GM04503 (cell line): ENCODE data around the gene UAP1L1.
"Not testable (repeated sequence)": the region's sequence is repeated elsewhere in the genome, so short reads cannot be mapped to it uniquely, and the experiment has no call there.

Experiments used
- DNase-seq: peaks from one replicate; pipeline ENCODE4 v3.0.0-alpha.2; 2012; ENCODE audit warnings: low read depth

The UAP1L1 gene, protein sequence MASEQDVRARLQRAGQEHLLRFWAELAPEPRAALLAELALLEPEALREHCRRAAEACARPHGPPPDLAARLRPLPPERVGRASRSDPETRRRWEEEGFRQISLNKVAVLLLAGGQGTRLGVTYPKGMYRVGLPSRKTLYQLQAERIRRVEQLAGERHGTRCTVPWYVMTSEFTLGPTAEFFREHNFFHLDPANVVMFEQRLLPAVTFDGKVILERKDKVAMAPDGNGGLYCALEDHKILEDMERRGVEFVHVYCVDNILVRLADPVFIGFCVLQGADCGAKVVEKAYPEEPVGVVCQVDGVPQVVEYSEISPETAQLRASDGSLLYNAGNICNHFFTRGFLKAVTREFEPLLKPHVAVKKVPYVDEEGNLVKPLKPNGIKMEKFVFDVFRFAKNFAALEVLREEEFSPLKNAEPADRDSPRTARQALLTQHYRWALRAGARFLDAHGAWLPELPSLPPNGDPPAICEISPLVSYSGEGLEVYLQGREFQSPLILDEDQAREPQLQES

DNA sequence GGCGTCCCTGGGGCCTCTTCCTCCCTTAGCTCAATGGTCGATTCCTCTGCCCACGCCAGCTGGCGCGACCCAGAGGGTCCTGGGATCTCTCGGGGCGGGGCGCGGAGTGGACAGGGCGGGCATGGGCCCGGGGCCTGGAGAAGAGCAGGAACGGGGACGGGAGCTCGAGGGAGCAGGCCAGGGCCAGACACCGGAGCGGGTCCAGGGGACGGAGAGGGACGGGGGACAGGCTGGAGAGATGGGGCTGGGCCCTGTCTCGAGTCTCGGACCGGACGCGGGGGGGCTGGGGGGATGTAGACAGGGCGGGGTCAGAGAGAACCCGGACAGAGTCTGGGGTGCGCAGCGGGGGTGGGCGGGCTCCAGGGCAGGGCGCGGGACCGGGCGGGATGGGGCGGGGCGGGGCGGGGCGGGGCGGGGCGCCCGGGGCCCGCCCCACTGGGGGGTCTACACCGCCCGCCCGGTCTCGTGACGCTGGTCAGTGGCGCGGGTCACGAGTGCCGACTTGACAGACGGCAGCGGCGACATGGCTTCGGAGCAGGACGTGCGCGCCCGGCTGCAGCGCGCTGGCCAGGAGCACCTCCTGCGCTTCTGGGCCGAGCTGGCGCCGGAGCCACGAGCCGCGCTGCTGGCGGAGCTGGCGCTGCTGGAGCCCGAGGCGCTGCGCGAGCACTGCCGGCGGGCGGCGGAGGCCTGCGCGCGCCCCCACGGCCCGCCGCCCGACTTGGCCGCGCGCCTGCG, at the start of gene UAP1L1:
TSS of gene UAP1L1 (plus strand) at position 508 of the 738 bp plus-strand sequence. CDS start at position 524, 16 bp downstream.
- no peak for DNase-seq

DNA sequence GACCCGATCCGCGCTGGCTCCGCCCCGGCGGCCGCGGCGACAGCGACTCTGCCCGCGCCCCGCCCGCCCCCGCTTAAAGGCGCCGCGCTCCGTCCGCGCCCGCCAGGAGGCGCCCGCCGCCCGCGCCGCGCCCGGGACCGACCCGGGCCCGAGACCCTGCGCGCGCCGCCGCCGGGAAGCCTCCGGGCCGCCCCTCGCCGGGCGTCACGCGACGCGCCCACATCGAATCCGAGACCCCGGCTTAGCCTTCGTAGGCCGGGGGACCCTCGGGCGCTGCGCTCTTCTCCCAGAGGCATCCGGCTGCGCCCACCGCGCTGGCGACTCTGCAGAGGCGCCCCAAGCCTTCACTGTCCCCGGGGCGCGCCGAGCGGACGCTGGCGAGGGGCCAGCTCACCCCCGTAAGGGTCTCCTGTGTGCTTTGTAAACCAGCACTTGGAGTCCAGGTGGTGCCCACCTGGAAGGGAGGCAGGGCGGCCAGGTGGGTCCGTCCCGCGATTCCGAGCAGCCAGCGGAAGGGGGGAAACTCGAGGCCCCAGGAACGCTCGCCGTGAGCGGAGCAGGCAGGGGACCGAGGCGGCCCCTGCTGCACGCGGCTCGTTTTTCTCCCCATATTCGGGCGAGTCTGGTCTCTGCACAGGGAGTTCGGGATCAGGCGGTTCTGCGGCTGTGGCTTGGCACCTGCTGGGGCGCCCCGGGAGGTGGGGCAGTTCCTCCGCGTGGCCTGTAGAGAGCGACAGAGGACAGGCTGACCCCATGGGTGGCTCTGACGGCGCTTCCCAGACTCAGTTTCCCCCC, 48.9 kb upstream of the UAP1L1 start:
- no peak for DNase-seq

DNA sequence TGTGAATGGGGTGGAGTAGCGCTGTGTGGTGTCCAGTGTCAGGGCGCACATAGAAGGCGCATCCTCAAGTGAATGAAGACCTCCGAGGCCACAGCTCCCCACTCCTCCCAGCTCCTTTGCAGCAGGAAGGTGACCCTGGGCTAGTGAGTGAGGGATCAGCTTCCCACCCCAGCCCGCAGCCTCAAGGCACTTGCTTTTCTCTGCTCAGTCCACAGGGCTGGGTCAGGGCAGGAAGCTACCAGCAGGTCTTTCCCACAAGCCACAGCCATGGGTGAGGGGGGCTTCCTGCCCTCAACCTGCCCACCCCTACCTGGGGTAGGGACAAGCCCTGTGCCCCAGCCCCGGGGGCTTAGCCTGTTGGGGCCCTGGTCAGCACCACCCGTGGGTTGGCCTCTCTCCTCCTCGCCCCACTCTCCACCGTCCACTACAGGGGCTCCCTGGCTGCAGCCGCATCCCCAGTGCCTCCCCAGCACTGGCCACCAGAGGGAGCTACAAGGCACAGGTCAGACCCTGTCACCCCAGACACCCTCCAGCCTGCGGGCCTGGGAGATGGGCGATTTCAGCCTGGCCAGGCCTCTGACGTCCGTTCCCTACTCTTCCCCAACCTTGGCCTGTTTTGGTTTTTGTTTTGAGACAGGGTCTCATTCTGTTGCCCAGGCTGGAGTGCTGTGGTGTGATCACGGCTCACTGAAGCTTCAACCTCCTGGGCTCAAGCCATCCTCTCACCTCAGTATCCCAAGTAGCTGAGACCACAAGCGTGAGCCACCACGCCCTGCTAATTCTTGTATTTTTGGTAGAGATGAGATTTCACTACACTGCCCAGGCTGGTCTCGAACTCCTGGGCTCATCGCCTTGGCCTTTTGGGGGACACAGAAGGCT, 48.0 kb upstream of the UAP1L1 start:
- no peak for DNase-seq

DNA sequence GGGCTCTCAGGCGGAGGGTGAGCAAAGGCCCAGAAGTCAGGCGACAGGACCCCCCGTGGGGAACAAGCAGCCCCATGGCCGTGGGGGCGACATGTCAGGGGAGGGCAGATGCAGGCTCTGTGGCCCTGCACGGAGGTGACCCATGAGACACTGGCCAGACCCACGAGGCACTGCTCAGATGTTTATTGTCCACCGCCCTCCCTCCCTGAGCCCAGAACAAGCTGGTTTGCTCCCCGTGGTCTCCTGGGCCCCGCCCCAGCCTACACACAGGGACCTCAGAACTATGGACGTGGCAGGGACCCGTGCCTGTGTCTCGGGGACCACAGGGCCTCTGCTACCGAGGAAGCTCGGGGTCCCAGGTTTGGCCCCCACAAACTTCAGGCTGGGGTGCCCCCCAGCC, 47.3 kb upstream of the UAP1L1 start:
- DNase-seq: no peak

DNA sequence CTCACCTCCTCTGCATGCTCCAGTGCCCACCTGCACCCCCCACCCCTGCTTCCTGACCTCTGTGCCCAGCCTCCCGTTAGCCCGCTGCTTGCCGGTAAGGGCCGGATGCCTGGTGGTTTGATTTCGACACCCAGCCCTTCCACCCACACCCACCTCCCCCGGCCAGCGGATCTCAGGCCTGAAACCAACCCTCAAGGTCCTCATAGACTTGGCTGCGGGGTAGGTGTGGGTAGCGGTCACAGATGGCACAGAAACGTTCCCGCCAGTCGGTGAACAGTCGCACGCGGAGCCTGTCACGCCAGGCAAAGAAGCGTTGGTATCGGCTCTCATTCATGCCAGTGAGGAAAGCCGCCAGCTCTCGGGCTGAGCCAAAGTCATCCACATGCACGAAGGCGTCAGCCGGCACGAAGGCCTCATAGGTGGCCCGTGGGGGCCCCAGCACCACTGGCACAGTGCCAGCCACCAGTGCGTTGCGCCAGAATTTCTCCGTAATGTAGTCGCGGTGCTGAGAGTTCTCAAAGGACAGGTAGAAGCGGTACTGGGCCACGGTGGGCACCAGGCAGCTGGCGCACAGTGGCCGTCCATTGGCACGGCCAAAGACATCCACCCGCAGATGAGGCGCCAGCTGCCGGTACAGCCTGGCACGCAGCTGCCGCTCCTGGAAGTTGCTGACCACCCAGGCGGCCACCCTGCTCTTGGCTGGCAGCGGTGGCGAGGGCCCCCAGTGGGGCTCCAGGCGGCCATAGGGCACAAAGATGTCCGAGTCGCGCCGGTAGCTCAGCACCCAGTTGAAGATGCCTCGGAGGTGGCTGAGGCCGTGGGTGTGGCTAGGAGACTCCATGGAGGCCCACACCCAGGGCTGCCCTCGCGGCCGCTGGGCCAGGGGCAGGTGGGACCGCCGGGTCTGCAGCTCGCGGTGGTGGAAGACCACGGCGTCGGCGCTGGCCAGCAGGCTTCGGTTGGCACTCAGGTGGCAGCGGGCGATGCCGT, 46.5 kb upstream of the UAP1L1 start:
- DNase-seq: no peak

DNA sequence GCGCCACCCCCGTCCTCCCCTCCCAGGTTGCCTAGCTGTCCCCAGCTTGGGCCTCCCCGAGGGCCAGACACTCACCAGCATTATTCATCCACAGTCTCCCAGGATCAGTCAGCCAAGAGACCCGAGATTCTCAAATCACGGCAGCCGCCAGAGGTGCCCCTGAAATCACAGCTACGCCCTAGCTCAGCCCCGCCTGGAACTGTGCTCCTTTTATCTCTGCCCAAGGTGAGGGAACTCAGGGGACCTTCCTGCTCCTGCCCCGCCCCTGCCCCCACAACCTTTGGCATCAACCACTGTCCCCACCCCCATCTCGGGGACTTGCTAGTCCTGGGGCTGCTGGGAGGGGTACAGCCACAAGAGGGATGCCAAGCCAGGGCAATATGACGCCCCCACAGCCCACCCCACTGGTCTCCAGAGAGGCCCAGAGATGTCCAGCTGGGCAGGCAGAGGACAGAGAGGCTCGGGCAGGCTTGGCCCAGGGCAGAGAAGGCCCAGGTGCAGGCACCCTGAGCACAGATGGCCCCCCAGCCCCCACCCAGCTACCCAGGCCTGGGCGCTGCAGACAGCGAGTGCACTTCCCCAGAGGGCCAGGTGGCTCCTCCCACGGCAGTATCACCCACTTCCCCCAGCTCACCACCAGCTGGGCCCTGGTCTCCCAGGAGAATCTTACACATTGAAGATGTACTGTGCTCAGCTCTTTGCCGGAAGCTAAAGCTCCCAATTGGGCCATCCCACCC, 45.2 kb upstream of the UAP1L1 start, which contains the start of gene FUT7:
TSS of gene FUT7 (minus strand) at position 185 of the 737 bp plus-strand sequence. CDS start at position 88, 97 bp downstream.
- no peak for DNase-seq

DNA sequence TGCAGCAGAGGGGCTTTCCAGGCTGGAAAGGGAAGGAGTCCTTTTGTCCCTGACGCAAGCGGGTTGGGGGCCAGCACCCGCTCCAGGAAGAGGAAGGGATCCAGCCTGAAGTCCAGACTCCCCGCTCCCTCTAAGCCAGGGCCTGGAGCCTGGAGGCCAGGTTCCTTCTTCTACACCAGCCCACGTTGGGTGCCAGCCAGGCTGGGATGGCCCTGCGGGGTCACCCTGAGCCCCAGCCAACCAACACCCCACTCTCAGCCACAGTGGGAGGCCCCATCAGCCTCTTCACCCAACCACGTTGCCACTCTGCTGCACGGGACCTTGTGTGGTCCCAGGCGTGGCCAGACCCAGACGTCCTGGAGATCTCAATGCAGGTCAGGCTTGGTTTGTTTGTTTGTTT, 44.5 kb upstream of the UAP1L1 start:
- DNase-seq: no peak

DNA sequence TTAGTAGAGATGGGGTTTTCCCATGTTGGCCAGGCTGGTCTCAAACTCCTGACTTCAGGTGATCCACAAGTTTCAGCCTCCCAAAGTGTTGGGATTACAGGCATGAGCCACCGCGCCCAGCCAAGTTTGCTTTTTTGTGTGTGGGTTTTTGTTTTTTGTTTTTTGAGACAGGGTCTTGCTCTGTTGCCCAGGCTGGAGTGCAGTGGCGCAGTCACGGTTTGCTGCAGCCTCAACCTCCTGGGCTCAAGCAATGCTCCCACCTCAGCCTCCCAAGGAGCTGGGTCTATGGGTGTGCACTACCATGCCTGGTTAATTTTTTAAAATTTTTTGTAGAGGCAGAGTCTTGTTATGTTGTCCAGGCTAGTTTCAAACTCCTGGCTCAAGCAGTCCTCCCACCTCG, 43.8 kb upstream of the UAP1L1 start:
- DNase-seq: not testable (repeated sequence)

DNA sequence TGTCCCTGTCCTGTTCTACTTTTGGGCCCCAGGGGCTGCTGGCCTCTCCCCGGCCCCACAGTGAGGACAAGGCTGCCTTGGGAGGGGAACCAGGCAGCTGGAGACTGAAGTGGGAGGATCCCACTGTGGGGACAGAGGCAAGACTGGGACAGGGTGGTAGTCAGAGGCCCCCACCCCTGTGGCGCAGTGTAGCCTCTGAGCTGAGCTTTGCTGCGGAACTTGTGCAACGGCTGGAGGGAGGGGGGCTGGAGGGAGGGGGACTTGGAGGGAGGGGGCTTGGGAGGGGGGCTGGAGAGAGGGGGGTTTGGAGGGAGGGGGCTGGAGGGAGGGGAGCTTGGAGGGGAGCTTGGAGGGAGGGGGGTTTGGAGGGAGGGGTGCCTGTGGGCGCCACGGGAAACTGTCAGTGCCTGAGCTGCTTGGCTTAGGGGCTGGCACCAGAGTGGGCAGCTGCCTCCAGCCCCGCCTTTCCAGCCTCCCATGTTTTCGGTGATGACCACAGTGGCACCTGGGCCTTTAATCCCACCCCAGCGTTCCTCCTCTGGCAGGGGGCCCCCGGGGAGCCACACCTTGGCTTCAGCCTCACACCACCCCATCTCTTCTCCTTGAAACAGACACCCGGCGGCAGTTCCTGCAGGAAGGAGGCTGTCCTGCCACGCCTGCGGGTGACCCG, 43.1 kb upstream of the UAP1L1 start:
- DNase-seq: no peak

DNA sequence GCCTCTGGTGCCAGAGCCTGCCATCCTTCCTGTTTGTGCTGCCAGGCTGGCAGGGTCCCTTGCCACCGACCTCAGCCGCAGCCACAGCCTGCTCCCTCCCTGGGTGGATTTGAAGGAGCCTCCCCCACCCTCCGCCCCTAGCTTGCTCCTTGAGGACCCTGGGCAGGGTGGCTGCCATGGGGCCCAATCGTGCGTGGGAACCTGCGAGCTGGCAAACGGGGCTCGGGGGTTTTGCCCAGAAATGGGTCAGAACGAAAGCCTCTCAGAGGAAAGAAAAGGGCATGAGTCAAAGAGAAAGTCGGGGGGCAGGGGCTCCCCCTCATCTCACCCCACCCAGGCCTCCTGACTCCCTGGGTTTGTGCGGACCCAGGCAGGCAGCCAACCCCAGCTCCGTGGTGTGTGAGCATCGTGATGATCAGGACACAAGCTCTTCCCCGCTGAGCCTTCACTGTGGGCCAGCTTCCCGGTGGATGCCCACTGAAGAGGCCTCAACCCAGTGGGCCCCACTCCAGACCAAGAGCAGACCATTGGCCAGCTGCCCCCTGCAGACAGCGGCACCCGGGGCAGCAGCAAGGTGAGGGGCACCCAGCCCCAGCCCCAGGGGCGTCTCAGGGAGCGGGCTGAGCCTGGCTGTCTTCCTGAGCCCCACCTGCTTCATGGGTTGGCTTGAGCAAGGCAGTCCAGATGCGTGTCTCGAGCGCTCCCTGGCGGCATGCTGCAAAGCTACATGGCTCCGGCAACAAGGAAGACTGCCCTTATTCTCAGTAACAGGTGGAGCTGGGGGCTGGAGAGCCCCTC, 42.4 kb upstream of the UAP1L1 start:
- DNase-seq: no peak

DNA sequence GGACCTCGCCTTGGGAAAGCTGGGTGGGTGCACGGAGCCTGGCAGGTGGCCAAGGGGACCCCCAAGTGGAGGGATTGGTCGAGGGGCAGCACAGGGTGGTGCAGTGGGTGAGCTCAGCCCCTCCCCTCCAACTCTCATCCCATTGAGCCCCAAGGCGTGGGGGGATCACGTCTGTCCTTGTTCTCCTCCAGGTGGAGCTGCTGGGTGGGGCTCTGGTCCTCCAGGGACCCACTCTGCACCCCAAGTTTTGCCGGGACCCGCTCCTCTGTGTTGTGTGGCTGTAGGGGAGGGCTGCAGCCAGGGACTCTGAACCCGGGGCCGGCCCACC, 41.8 kb upstream of the UAP1L1 start:
- no peak for DNase-seq

DNA sequence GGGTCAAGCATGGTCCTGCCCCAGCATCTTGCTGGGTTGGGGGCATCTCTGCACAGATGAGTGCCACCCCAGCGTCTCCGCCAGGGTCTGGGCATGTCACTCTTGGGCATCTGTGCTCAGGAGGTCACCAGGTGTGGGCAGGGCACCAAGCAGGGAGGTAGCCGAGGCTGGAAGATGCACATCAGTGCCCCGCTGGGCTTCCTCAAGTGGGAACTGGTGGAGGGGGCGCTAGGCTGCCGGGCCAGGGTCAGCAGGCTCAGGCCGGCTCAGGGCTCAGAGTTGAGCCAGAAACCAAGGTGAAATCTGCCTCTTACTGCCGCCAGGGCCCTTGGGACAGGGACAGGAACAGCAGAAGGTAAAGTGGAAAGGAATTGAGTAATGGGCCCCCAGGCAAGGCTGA, 41.4 kb upstream of the UAP1L1 start:
- DNase-seq: no peak

DNA sequence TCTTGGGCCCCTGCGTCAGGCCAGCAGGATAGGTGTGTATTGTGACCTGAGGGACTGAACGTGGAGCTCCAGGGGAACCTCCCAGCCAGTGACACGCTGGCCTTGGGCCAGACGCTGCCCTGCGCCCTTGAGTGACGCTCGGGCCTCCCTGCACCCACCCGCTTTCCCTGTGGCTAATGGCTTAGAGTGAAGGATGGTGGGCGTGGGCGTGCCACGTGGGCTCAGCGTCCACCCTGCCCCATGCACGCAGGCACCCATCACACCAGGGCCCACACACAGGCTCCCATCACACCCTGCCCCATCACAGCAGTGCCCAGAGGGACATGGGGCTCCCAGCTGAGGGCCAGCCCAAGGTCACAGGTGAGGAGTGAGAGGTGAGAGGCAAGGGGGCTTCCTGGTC, 40.3 kb upstream of the UAP1L1 start:
- DNase-seq: no peak

DNA sequence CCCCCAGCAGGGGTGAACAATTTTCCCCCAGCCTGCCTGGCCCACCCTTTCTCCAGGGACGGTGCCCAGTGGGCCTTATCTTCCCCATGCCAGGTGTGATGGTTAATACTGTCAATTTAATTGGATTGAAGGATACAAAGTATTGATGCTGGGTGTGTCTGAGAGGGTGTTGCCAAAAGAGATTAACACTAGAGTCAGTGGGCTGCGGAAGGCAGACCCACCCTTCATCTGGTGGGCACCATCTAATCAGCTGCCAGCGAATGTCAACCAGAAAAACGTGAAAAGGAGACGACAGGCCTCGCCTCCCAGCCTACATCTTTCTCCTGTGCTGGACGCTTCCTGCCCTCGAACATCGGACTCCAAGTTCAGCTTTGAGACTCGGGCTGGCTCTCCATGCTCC, 39.8 kb upstream of the UAP1L1 start:
- DNase-seq: no peak

DNA sequence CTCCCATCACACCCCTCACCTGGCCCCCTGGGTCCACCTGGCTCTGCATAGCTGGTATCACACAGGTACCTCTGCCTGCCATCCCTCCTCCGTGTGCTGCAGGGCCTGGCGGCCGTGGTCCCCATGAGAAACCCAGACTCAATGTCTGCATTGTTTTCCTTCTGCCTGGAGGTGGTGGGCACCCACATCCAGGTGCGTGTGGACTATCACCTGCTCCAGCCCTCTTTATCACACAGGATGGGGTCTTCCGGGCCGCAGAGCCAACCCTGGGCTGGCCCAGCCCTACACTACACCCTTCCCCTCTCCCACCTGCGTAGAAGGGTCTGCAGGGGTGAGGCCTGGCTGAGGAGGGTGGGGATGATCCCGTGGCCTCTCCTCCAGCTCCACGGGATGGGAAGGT, 38.4 kb upstream of the UAP1L1 start:
- DNase-seq: no peak

DNA sequence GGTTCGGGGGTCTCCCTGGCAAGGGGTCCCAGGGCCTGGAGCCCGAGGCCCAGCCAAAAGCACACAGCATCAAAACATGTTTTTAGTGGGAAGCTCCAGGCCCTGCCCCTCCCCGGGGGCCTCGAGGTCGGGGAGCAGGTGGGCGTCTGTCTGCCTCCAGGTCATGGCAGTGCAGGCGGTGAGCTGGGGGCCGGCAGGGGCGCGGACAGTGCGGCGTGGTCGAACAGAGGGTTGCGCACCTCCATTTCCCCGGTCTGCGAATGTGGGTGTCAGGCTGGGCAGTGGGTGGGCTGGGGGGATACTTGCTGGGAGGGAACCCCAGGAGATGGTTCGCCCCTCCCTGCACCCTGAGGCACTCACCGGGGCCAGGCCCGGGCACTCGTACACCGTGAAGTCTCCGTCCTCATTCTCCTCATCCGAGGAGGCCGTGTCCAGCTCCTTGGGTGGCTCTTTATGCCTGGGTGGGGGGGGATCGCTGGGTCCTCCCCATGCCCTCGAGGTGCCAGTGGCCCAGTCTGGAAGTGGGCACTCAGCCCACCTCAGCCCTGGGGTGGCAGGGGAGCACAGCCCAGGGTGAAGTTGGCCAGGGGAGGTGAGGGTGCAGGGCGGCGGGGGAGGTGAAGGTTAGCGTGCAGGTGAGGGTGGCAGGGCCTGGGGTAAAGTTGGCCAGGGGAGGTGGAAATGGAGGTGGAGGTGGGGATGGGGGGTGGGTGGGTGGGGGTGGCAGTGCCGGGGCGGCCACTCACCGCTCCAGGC, 37.5 kb upstream of the UAP1L1 start:
- no peak for DNase-seq

DNA sequence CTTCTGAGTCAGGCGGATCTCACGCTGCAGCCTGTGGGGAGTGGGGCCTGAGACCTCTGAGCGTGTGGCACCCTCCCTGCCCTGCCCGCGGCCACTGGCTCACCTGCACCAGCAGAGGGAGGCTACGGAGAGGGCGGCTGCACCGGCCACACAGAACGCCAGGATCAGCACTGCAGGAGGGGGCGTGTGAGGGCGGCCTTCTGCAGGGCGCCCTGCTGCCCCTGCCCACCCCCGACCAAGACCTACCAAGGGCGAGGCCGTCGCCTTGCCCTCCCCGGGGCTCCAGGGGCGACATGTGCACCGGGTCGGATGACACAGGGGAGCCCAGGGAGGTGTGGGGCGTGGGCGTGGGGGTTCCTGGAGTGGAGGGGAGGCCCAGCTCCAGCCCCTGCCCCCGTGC, 36.7 kb upstream of the UAP1L1 start:
- no peak for DNase-seq
